ENCODE results near the gene ZDHHC7.
"Not testable (repeated sequence)": the region's sequence is repeated elsewhere in the genome, so short reads cannot be mapped to it uniquely, and the experiment has no call there.

Gene ZDHHC7

DNA sequence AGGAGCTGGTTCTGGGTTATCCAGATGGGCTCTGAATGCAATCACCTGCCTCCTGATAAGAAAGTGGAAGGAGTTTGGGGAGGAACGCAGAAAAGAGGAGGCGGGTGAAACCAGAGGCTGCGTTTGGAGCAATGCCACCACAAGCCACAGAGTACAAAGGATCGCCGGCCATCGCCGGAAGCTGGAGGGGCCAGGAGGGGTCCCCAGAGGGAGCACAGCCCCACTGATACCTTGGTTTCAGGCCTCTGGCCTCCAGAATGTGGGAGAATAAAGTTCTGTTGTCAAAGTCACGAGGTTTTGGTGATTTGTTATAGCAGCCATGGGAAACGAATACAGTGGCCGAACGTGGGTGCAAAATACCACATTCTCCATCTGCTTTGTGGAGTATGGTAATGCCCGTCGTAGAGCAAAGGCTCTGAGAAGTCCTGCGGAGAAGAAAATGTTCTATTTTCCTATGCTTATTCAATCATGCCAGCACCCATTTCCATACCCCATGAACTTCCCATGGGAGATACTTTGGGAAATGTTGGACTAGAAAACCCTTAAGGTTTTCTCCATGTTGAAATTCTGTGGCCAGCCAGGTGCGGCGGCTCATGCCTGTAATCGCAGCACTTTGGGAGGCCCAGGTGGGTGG is 51.4 kb downstream of the ZDHHC7 start:
- no peak for DNase-seq

DNA sequence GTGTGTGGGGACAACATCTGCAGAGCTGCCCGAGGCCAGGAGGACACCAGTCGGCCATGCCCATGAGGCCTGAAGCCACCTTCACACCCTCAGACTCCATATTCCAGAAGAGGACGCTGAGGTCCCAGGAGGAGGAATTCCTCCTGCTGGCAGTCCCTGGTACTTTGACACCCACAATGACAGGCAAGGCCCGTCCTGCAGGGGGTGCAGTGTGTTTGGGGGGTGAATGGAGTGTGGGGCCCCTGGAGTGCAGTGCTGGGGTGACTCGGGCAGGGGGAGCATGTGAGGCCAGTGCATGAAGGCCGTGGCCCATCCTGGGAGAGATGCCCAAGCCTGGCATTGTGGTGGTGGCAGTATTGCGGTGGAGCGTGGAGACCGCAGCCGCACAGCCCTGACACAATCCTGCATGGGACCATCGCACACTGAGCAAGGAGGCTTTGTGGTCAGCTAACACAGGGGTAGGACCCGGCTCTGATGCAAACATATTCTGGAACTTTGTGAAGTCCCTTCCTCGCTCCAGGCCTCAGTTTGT is 52.2 kb downstream of the ZDHHC7 start:
- no peak for DNase-seq

- no peak for DNase-seq
Observed at GRCh38 chr16:84957792-84958191, 53.5 kb downstream of the ZDHHC7 start.

GRCh38 chr16:84957192-84957591 is 54.1 kb downstream of the ZDHHC7 start:
- no peak for DNase-seq

DNA sequence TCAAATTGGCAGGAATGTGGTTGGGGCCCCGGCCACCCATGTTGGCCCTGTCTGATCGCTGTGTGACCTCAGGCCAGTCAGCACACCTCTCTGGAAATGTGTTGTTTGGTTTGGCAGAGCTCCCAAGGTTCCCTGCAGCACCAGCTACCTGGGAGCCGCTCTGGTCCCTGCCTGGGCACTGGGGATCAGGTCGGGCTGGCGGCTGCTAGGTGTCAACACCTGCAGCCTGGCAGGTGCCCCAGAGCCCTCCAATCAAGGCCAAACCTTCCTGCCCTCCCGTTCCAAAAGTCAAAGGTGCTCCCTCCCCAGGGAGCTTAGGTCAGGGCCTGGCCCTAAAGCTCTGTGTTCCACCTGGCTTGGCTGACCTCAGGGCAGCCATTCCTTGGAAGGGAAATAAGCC is 55.9 kb downstream of the ZDHHC7 start:
- no peak for DNase-seq

- no peak for DNase-seq
Observed at GRCh38 chr16:84953190-84953746, 58.1 kb downstream of the ZDHHC7 start.

- peak; percentile 61 for DNase-seq
Observed at GRCh38 chr16:84952335-84953189, 58.8 kb downstream of the ZDHHC7 start.

DNA sequence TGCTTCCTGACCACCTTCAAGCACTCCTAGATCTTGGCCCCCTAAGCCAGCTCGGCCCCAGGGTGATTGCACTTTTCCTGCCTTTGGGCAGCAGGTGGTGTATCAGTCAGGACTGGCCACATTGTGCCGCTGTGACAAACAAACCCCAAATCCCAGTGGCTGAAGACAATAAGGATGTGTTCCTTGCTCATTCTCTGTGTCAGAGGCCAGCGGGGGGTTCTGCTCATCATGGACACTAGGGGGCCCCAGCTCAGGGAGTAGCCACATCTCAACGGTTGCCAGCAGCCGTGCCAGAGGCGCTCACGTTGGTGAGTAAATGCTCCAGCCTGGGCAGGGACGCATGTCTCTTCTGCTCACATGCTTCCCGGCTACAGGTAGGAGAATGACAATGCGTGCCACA is 60.4 kb downstream of the ZDHHC7 start:
- peak; percentile 31 for DNase-seq

GRCh38 chr16:84949772-84950436 is 61.4 kb downstream of the ZDHHC7 start:
- no peak for DNase-seq

- no peak for DNase-seq
Observed at GRCh38 chr16:84948851-84949610, 62.3 kb downstream of the ZDHHC7 start.

- no peak for DNase-seq
Observed at GRCh38 chr16:84947996-84948850, 63.1 kb downstream of the ZDHHC7 start.

DNA sequence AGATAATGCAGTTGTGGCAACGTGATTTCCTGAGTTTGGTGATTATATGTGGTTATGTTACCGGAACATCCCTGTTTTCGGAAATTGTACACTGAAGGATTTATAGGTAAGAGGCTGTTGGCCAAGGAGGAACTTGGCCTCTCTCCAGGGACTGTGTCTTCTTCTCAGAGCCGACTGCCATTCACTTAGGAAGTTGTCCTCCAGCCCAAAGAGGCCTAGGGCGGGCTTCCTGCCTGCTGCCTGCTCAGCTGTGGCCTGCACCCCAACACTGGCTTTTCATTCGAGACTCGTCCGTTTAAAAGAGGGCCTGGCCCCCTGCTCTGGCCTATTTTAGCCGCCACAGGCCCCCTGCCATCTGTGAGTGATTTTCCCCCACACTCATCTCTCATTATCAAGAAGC is 64.3 kb downstream of the ZDHHC7 start:
- DNase-seq = no peak

DNA sequence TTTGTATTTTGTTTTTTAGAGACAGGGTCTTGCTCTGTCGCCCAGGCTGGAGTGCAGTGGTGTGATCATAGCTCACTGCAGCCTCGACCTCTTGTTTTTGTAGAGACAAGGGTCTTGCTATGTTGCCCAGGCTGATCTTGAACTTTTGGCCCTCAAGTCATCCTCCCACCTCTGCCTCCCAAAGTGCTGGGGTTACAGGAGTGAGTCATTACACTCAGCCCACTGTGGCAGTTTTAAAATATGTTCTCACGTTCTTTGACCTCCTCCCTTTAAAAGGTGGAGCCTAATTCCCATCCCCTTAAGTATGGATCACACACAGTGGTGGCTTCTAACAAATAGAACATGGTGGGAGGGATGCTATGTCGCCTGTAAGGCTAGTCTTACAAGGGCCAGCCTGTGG is 67.7 kb downstream of the ZDHHC7 start:
- no peak for DNase-seq

GRCh38 chr16:84942786-84943185 is 68.5 kb downstream of the ZDHHC7 start:
- no peak for DNase-seq

- DNase-seq = no peak
Observed at GRCh38 chr16:84941921-84942320, 69.4 kb downstream of the ZDHHC7 start.

DNA sequence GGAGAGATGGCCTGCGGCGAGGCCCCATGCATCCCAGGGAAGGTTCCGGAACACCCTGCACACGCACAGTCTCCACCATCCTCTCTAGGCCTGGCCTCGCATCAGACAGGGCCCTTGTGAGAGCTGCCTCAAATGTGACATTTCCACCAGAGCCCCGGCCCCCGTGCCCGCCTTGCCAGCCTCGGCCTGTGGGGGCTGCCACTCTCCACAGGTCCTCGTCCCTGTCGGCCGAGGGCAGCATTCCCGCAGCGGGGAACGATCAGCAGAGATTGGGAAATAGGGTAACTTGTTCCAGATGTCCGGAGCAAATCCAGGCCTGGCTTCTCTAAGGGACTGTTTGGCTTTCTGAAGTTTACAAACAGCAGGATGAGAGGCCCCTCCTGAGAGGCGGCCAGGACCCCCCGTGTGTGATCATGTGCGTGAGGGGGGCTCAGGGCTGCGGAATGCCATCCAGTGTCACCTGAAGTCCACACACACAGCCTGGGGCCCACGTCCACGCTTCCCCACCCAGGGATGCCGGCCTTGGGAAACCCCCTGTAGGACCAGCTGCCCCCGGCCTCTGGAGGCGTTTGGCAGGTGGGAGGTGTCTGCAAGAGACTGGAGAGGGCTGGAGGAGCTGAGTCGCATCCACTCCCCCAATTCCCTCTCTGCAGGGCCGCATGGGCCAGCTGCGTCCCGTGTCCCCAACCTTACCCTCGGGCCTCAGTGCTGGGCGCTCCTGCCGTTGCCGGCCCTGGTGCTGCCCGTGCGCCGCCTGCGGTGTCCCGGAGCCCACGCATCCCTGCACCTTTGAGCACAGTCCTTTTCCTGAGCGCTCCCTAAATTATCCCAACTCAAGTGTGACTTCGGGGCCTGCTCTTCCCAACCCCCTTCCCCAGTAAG is 70.4 kb downstream of the ZDHHC7 start:
- DNase-seq = no peak

DNA sequence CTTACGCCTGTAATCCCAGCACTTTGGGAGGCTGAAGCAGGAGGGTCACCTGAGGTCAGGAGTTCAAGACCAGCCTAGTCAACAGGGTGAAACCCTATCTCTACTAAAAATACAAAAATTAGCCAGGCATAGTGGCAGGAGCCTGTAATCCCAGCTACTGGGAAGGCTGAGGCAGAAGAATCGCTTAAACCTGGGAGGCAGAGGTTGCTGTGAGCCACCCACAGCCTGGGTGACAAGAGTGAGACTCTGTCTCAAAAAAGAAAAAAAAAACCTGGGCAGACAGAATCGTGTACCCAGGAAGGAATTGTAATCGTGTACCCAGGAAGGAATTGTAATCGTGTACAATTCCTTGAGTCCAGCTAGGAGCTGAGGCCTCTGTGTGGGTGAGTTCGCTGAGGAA is 72.7 kb downstream of the ZDHHC7 start:
- not testable (repeated sequence) for DNase-seq

- DNase-seq = no peak
Observed at GRCh38 chr16:84937196-84938005, 73.9 kb downstream of the ZDHHC7 start.

DNA sequence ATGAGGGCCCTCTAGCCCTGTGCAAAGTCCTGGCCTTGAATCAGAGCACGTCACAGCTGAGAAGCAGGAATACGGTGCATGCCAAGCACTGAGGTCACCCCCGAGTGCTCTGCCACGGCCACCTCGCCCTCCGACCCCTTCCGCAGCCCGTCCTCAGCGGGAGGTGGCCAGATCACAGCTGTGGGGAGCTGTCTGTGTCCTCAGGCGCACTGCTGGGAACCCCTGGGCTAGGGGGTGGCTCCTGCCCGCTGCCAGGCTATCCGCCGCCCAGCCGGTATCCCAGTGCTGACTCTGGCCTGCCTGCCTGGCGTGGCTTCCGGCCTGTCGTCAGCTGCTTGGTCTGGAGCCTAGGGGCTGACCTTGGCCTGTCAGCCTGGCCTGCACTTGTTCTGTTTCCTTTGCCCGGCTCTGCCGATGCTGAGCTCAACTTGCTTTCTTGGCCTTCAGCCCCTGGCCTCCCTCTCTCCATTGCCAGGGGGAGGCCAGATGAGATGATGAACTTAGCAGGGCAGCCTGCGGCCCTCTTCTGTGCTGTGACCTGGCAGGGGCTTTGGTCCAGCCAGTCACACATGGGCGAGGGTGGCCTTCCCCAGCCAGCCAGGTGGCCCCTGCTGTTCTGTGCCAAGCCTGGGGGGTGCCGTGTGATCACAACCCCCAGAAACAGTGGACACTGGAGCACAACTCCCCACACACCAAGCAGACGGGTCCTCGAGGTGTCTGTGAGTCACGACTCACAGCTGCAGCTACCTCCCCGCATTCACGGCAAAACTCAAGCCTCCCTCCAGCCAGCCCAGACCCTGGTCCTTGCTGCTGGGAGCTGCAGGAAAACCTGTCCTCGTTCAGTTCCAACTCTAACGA is 77.3 kb downstream of the ZDHHC7 start:
- DNase-seq = no peak

Measured in activated T-cell treated with anti-CD3 and anti-CD28 coated beads, Interleukin-2, amount 50 U/mL, for 1 hour (primary cell).